Stomach (tissue), 4 donors: ENCODE data around the gene LRFN3.

Experiments used
- EP300 ChIP-seq: sonication (generic); formaldehyde crosslinking; IDR thresholded peaks from one replicate; pipeline ENCODE4 v1.6.1; 2017; ENCODE audit warnings: antibody characterized with exemption
- POLR2A ChIP-seq, 4 donors: fragments of 450-650 bp; IDR thresholded peaks; one replicate each; pipeline ENCODE4 v1.6.1; 2016; ENCODE audit warnings: antibody characterized with exemption in 4 of 4, control low read depth in 2 of 4, mild to moderate bottlenecking in 1 of 4, moderate library complexity in 1 of 4
- POLR2AphosphoS5 ChIP-seq, 3 donors: sonication (generic); formaldehyde crosslinking; IDR thresholded peaks; one replicate each; pipeline ENCODE4 v1.6.1; 2016; ENCODE audit warnings: antibody characterized with exemption in 3 of 3
- TF ChIP-seq, protein P1 (sequence below), 7 experiments: fragments of 450-650 bp in 4 of 7; fragments of 200-600 bp in 3 of 7; sonication (generic) in 3 of 7; IDR thresholded peaks; one replicate each; pipeline ENCODE4 v1.5.1; 2016 to 2019; ENCODE audit warnings: antibody characterized with exemption in 7 of 7, control low read depth in 2 of 7, mild to moderate bottlenecking in 1 of 7

DNA sequence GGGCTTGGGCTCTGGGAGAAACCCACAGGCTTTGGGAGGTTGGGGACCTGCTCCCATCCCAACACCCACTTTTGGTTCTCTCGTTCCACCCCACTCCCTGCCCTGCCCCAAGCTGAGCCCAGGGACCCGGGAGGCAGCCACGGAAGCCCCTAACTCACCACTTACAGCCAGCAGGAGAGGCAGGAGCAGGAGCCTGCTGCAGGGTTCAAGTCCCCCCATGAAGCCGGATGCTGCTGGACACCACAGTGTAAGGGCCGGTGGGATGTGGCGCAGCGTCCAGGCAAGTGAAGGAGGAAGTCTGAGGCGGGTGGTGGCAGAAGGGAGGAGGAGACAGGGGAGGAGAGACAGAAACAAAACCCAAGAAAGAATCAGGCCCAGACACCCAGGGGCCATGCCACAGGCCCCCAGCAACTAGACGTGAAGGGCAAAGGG lies 28.1 kb upstream of the LRFN3 start, which contains the start of gene TYROBP:
- TF ChIP-seq POLR2AphosphoS5 (IDR thresholded peaks at IDR 0.05), result no peak
- TF ChIP-seq, protein P1, sequence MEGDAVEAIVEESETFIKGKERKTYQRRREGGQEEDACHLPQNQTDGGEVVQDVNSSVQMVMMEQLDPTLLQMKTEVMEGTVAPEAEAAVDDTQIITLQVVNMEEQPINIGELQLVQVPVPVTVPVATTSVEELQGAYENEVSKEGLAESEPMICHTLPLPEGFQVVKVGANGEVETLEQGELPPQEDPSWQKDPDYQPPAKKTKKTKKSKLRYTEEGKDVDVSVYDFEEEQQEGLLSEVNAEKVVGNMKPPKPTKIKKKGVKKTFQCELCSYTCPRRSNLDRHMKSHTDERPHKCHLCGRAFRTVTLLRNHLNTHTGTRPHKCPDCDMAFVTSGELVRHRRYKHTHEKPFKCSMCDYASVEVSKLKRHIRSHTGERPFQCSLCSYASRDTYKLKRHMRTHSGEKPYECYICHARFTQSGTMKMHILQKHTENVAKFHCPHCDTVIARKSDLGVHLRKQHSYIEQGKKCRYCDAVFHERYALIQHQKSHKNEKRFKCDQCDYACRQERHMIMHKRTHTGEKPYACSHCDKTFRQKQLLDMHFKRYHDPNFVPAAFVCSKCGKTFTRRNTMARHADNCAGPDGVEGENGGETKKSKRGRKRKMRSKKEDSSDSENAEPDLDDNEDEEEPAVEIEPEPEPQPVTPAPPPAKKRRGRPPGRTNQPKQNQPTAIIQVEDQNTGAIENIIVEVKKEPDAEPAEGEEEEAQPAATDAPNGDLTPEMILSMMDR (IDR thresholded peaks at IDR 0.05), result no peak
- TF ChIP-seq POLR2A (IDR thresholded peaks at IDR 0.05), result no peak
- no peak for TF ChIP-seq EP300
